Gastrocnemius medialis (tissue), 4 donors: ENCODE data around the gene CPVL. TPM values are rescaled to one million over a fixed set of nuclear protein-coding genes. Genes with fewer than 3 reads are reported as not detected.

ENCODE experiments used
- ATAC-seq, 2 donors: fragments of 150-250 bp; one replicate each; pipeline ENCODE4 v1.9.1; 2016
- DNase-seq, 2 donors: peaks; one replicate each; pipeline ENCODE4 v3.0.0-alpha.2; 2019
- H3K27ac ChIP-seq, 4 donors: fragments of 200-600 bp; sonication (generic); 1 replicate in 1 of 4; 2 replicates in 3 of 4; pipeline ENCODE4 v1.5.1; 2016 to 2018; ENCODE audit warnings: mild to moderate bottlenecking in 2 of 4, moderate library complexity in 1 of 4
- H3K27me3 ChIP-seq, 3 donors: fragments of 200-600 bp; sonication (generic) in 2 of 3; 1 replicate in 1 of 3; 2 replicates in 2 of 3; pipeline versions ENCODE4 v1.5.1 to v1.6.0; 2016 to 2019; ENCODE audit warnings: mild to moderate bottlenecking in 1 of 3, moderate library complexity in 1 of 3
- H3K36me3 ChIP-seq, 2 donors: fragments of 200-600 bp; sonication (generic) in 1 of 2; one replicate each; pipeline ENCODE4 v1.5.1; 2017 to 2018
- H3K4me1 ChIP-seq, 2 donors: fragments of 200-600 bp; sonication (generic) in 1 of 2; one replicate each; pipeline ENCODE4 v1.5.1; 2016 to 2017; ENCODE audit warnings: mild to moderate bottlenecking in 2 of 2
- H3K4me3 ChIP-seq, 4 donors: fragments of 200-600 bp; sonication (generic) in 3 of 4; 1 replicate in 1 of 4; 2 replicates in 3 of 4; pipeline ENCODE4 v1.5.1; 2016 to 2019; ENCODE audit warnings: mild to moderate bottlenecking in 2 of 4
- H3K9me3 ChIP-seq, 3 donors: fragments of 200-600 bp; sonication (generic) in 2 of 3; 1 replicate in 1 of 3; 2 replicates in 2 of 3; pipeline ENCODE4 v1.5.1; 2016 to 2019
- POLR2A ChIP-seq, 2 donors: fragments of 450-650 bp; IDR thresholded peaks; one replicate each; pipeline ENCODE4 v1.6.1; 2017; ENCODE audit warnings: antibody characterized with exemption in 2 of 2, mild to moderate bottlenecking in 2 of 2, moderate library complexity in 2 of 2
- in situ Hi-C, 4 donors: fragments of 200-750 bp; cut with MboI; loops; one replicate each; pipeline versions ENCODE4 v1.15.0 to v1.8.0; 2017; ENCODE audit warnings: low sequenced_read_pairs in 4 of 4
- intact Hi-C: fragments of 100-400 bp; cut with DNase I; formaldehyde crosslinking; loops from one replicate; pipeline ENCODE4 v1.15.1; 2023; ENCODE audit warnings: low total_unique reads
- total RNA-seq, 4 donors: library from RNA; depleted of rRNA; stranded (reverse); fragments of >200 nt; gene quantifications; one replicate each; pipeline versions ENCODE4 v1.1.0 to v1.2.3, GENCODE V29; 2016
- TF ChIP-seq, protein P1 (sequence below), 5 experiments: fragments of 450-650 bp in 3 of 5; fragments of 200-600 bp in 2 of 5; sonication (generic) in 2 of 5; IDR thresholded peaks in 4 of 5; conservative IDR thresholded peaks in 1 of 5; 1 replicate in 4 of 5; 2 replicates in 1 of 5; pipeline ENCODE4 v1.5.1; 2016 to 2019; ENCODE audit warnings: antibody characterized with exemption in 5 of 5, mild to moderate bottlenecking in 3 of 5, moderate library complexity in 3 of 5

CPVL gene
- total RNA-seq, 4 donors from 2014 or later = 5.6 to 11.8 (median 6.2) TPM

DNA sequence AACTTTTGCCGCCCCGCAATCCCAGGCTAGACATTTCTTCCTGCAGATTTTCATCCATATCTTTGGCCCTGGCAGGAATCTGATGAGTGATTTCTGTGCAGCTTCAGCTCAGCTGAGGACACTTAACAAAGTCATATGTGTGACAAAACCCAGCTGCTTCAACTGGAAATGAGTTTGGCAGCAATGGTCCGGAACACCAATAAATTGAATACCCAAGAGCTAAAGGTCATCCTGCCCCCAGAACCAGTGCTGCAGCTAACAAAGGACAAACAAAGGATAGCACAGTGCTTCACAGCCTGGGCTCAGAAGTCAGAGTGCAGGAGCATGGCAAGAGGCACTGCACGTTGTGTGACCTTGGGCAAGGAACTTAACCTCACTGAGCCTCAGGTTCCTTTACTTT, 148.2 kb downstream of the CPVL start:
- no peak overlapping the region for H3K27ac ChIP-seq
- TF ChIP-seq POLR2A (IDR thresholded peaks at IDR 0.05) = no peak
- TF ChIP-seq, protein P1, sequence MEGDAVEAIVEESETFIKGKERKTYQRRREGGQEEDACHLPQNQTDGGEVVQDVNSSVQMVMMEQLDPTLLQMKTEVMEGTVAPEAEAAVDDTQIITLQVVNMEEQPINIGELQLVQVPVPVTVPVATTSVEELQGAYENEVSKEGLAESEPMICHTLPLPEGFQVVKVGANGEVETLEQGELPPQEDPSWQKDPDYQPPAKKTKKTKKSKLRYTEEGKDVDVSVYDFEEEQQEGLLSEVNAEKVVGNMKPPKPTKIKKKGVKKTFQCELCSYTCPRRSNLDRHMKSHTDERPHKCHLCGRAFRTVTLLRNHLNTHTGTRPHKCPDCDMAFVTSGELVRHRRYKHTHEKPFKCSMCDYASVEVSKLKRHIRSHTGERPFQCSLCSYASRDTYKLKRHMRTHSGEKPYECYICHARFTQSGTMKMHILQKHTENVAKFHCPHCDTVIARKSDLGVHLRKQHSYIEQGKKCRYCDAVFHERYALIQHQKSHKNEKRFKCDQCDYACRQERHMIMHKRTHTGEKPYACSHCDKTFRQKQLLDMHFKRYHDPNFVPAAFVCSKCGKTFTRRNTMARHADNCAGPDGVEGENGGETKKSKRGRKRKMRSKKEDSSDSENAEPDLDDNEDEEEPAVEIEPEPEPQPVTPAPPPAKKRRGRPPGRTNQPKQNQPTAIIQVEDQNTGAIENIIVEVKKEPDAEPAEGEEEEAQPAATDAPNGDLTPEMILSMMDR (IDR thresholded peaks at IDR 0.05 in 4 of 5, conservative IDR thresholded peaks at IDR 0.05 in 1 of 5) = no peak
- H3K9me3 ChIP-seq = no peaks in the 10 kb centered on the region
- in situ Hi-C loops = no loop called here
- no peak overlapping the region for H3K4me3 ChIP-seq
- peaks cover 0 to 5% of the 10 kb centered on the region in 2 donors for H3K4me1 ChIP-seq
- no peak for DNase-seq
- H3K36me3 ChIP-seq = no peaks in the 10 kb centered on the region
- intact Hi-C loops = no loop called here
- no peaks in the 10 kb centered on the region for H3K27me3 ChIP-seq
- no peak for ATAC-seq

GRCh38 chr7:28996836-28997235, 149.5 kb downstream of the CPVL start:
- DNase-seq = no peak
- no peak for ATAC-seq
- H3K27me3 ChIP-seq = no peaks in the 10 kb centered on the region
- in situ Hi-C loops = no loop called here
- H3K27ac ChIP-seq = no peak overlapping the region
- no peaks in the 10 kb centered on the region for H3K36me3 ChIP-seq
- no peak overlapping the region for H3K4me3 ChIP-seq
- no peaks in the 10 kb centered on the region for H3K9me3 ChIP-seq
- H3K4me1 ChIP-seq = peaks cover 0 to 5% of the 10 kb centered on the region in 2 donors
- no peak for TF ChIP-seq POLR2A (IDR thresholded peaks at IDR 0.05)
- TF ChIP-seq, protein P1 (IDR thresholded peaks at IDR 0.05 in 4 of 5, conservative IDR thresholded peaks at IDR 0.05 in 1 of 5) = no peak
- intact Hi-C loops = no loop called here

DNA sequence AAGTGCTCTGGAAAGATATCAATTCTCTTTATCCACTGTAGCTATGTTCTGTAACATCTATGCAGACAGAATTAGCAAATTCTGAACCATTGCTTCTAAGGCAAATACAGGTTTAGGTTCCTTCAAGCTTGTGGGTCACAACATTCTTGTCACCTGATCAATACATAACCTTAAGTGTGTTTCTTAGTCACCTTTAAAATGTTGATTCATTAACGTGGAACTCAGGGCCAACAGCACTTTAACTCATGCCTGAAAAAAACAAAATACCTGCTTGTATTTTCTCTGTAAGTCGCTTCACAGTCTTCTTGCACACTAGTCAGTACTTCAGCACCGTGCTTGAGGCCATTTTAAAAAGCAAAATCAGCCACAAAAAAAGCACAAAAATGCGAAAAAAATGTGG, 153.0 kb downstream of the CPVL start:
- intact Hi-C loops (no loop called here), in situ Hi-C loops (no loop called here)
- Histone ChIP-seq H3K4me1 (peaks cover 0 to 6% of the 10 kb centered on the region in 2 donors), H3K36me3 (no peaks in the 10 kb centered on the region), H3K4me3 (no peak overlapping the region), H3K27me3 (no peaks in the 10 kb centered on the region), H3K27ac (no peak overlapping the region), H3K9me3 (no peaks in the 10 kb centered on the region)
- DNase-seq (no peak), ATAC-seq (no peak)
- TF ChIP-seq, protein P1 (IDR thresholded peaks at IDR 0.05 in 4 of 5, conservative IDR thresholded peaks at IDR 0.05 in 1 of 5) = no peak
- TF ChIP-seq POLR2A (IDR thresholded peaks at IDR 0.05) = no peak

GRCh38 chr7:28992798-28993197, 153.5 kb downstream of the CPVL start:
- in situ Hi-C loops (no loop called here), intact Hi-C loops (no loop called here)
- Histone ChIP-seq H3K4me1 (peaks cover 0 to 5% of the 10 kb centered on the region in 2 donors), H3K9me3 (no peaks in the 10 kb centered on the region), H3K27ac (no peak overlapping the region), H3K27me3 (no peaks in the 10 kb centered on the region), H3K36me3 (no peaks in the 10 kb centered on the region), H3K4me3 (no peak overlapping the region)
- ATAC-seq (no peak), DNase-seq (no peak)
- TF ChIP-seq POLR2A (IDR thresholded peaks at IDR 0.05) = no peak
- TF ChIP-seq, protein P1 (IDR thresholded peaks at IDR 0.05 in 4 of 5, conservative IDR thresholded peaks at IDR 0.05 in 1 of 5) = no peak
